SU-DHL-6 (cell line): ENCODE data around the gene MIDN.

ENCODE experiments used
- EZH2phosphoT487 ChIP-seq: fragments of 200-600 bp; sonication (generic), shearing (Covaris generic); conservative IDR thresholded peaks from 2 replicates; pipeline ENCODE4 v1.6.1; 2018; ENCODE audit warnings: mild to moderate bottlenecking, antibody characterized with exemption, low read length, moderate library complexity, mixed read lengths
- TF ChIP-seq, protein P1 (sequence below): fragments of 200-600 bp; sonication (generic); IDR thresholded peaks from one replicate; pipeline ENCODE4 v1.5.1; 2017; ENCODE audit warnings: antibody characterized with exemption, mild to moderate bottlenecking, low read length, moderate library complexity; ENCODE audit not compliant: insufficient read depth, poor library complexity, severe bottlenecking

DNA sequence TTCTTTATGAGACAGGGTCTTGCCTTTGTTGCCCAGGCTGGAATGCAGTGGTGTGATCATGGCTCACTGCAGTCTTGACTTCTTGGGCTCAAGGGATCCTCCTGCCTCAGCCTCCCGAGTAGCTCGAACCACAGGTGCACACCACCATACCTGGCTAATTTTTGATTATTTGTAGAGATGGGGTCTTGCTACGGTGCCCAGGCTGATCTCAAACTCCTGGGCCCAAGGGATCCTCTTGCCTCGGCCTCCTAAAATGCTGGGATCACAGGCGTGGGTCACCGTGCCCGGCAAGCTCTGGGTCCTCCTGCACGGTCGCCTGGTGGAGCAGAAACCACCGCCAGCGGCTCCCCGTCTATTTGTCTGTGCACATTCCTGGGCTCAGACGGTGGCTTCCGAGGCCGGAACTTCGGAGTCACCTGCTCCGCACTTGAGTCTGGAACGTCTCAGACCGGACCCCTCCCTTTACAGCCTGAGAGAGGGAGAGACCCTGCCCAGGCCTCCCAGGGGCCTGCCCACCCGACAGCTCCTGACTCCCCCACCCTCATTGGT lies 59.4 kb downstream of the MIDN start:
- TF ChIP-seq, protein P1, sequence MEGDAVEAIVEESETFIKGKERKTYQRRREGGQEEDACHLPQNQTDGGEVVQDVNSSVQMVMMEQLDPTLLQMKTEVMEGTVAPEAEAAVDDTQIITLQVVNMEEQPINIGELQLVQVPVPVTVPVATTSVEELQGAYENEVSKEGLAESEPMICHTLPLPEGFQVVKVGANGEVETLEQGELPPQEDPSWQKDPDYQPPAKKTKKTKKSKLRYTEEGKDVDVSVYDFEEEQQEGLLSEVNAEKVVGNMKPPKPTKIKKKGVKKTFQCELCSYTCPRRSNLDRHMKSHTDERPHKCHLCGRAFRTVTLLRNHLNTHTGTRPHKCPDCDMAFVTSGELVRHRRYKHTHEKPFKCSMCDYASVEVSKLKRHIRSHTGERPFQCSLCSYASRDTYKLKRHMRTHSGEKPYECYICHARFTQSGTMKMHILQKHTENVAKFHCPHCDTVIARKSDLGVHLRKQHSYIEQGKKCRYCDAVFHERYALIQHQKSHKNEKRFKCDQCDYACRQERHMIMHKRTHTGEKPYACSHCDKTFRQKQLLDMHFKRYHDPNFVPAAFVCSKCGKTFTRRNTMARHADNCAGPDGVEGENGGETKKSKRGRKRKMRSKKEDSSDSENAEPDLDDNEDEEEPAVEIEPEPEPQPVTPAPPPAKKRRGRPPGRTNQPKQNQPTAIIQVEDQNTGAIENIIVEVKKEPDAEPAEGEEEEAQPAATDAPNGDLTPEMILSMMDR, result no peak
- TF ChIP-seq EZH2phosphoT487, result no peak
